Uterus (tissue), 4 donors: ENCODE measurements around the gene STIM2. TPM values are rescaled to one million over a fixed set of nuclear protein-coding genes. Genes with fewer than 3 reads are reported as not detected.
A peak's percentile ranks its signal among the peaks of the same experiment; 100 is the strongest.

Experiments
- DNase-seq, 2 donors: peaks; one replicate each; pipeline ENCODE4 v3.0.0-alpha.2; 2019 to 2020
- H3K27ac ChIP-seq, 2 donors: fragments of 200-600 bp; sonication (generic); 1 replicate in 1 of 2; 2 replicates in 1 of 2; pipeline ENCODE4 v1.5.1; 2016 to 2018
- H3K27me3 ChIP-seq, 2 donors: fragments of 200-600 bp; sonication (generic); one replicate each; pipeline ENCODE4 v1.5.1; 2018 to 2019; ENCODE audit warnings: control low read depth in 1 of 2
- H3K36me3 ChIP-seq, 2 donors: fragments of 200-600 bp; sonication (generic); one replicate each; pipeline ENCODE4 v1.5.1; 2019; ENCODE audit warnings: control low read depth in 1 of 2
- H3K4me1 ChIP-seq, 2 donors: fragments of 200-600 bp; sonication (generic); one replicate each; pipeline ENCODE4 v1.5.1; 2018 to 2019; ENCODE audit warnings: control low read depth in 1 of 2
- H3K4me3 ChIP-seq, 2 donors: fragments of 200-600 bp; sonication (generic); 1 replicate in 1 of 2; 2 replicates in 1 of 2; pipeline ENCODE4 v1.5.1; 2018 to 2019; ENCODE audit warnings: mild to moderate bottlenecking in 1 of 2
- H3K9me3 ChIP-seq, 2 donors: fragments of 200-600 bp; sonication (generic); one replicate each; pipeline ENCODE4 v1.5.1; 2019; ENCODE audit warnings: control low read depth in 1 of 2
- POLR2A ChIP-seq, 2 donors: fragments of 450-650 bp; IDR thresholded peaks; one replicate each; pipeline ENCODE4 v1.6.1; 2016; ENCODE audit warnings: antibody characterized with exemption in 2 of 2, mild to moderate bottlenecking in 1 of 2, moderate library complexity in 1 of 2
- intact Hi-C: fragments of 100-400 bp; cut with DNase I; formaldehyde crosslinking; loops from one replicate; pipeline ENCODE4 v1.15.1; 2023; ENCODE audit warnings: low total_unique reads
- total RNA-seq, 4 donors: library from RNA; depleted of rRNA in 3 of 4; stranded (reverse); fragments of >200 nt in 3 of 4; gene quantifications; one replicate each; pipeline versions ENCODE4 v1.1.0 to v1.2.4, GENCODE V29; 2014 to 2023
- TF ChIP-seq, protein P1 (sequence below), 4 experiments: fragments of 200-600 bp in 2 of 4; fragments of 450-650 bp in 2 of 4; sonication (generic) in 2 of 4; IDR thresholded peaks; one replicate each; pipeline ENCODE4 v1.5.1; 2016 to 2019; ENCODE audit warnings: antibody characterized with exemption in 4 of 4, mild to moderate bottlenecking in 2 of 4, moderate library complexity in 1 of 4
- donor health status: DM: yes; HTN: yes; CAD: no.

Gene STIM2
- total RNA-seq, 4 donors from 2014 or later = 27.9 to 38.2 (median 29.4) TPM

DNA sequence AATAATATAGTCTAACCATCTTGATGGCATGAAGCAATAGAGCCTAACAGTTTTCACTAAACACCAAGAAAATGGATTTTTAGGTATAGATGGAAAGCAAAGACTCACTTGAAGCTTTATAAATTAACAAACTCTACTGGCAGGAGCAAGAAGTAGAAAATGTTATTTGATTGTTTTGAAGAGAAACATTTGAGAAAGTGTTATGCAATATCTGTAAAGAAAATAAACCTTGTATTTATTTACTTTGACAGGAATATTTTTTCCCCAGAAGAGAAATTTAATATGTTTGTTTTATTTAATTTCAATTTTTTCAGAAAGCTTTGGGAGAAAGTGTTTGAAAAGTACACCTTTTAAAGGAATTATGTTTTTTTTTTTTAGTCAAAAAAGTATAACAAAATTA is 139.0 kb downstream of the STIM2 start:
- Histone ChIP-seq H3K27me3 (no peaks in the 10 kb centered on the region), H3K36me3 (no peaks in the 10 kb centered on the region), H3K27ac (no peak overlapping the region), H3K9me3 (no peaks in the 10 kb centered on the region), H3K4me1 (peaks cover 0 to under 1% of the 10 kb centered on the region in 2 donors), H3K4me3 (no peak overlapping the region)
- TF ChIP-seq, protein P1, sequence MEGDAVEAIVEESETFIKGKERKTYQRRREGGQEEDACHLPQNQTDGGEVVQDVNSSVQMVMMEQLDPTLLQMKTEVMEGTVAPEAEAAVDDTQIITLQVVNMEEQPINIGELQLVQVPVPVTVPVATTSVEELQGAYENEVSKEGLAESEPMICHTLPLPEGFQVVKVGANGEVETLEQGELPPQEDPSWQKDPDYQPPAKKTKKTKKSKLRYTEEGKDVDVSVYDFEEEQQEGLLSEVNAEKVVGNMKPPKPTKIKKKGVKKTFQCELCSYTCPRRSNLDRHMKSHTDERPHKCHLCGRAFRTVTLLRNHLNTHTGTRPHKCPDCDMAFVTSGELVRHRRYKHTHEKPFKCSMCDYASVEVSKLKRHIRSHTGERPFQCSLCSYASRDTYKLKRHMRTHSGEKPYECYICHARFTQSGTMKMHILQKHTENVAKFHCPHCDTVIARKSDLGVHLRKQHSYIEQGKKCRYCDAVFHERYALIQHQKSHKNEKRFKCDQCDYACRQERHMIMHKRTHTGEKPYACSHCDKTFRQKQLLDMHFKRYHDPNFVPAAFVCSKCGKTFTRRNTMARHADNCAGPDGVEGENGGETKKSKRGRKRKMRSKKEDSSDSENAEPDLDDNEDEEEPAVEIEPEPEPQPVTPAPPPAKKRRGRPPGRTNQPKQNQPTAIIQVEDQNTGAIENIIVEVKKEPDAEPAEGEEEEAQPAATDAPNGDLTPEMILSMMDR (IDR thresholded peaks at IDR 0.05) = no peak
- TF ChIP-seq POLR2A (IDR thresholded peaks at IDR 0.05) = no peak
- DNase-seq = no peak
- intact Hi-C loops = loop anchor here (10.0 kb wide), 1 partner anchor 145 kb away; no protein-coding TSS in a partner anchor

DNA sequence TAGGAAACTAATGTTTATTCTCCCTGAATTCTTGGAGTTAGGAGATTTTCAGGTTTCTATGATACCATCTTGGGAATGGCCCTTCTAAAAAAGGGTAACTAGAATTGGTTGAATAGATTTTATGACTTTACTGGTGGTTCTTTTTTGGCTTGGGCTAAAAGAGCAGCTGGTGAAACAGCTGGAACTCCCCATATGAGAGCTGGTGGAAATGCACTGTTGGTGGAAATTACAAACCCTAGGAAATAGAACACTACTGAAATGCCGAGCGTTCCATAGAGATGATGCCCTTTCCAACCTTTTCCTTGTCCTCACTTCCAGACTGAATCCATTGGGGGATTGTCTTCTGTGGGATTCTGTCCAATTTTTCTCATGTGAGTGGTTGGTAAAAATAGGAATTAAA is 139.5 kb downstream of the STIM2 start:
- peaks cover 0 to 3% of the 10 kb centered on the region in 2 donors for H3K4me1 ChIP-seq
- intact Hi-C loops = loop anchor here (10.0 kb wide), 1 partner anchor 145 kb away; no protein-coding TSS in a partner anchor
- no peak overlapping the region for H3K4me3 ChIP-seq
- DNase-seq = no peak
- H3K9me3 ChIP-seq = no peaks in the 10 kb centered on the region
- no peaks in the 10 kb centered on the region for H3K27me3 ChIP-seq
- no peak overlapping the region for H3K27ac ChIP-seq
- H3K36me3 ChIP-seq = no peaks in the 10 kb centered on the region
- TF ChIP-seq, protein P1 (IDR thresholded peaks at IDR 0.05) = no peak
- TF ChIP-seq POLR2A (IDR thresholded peaks at IDR 0.05) = no peak

DNA sequence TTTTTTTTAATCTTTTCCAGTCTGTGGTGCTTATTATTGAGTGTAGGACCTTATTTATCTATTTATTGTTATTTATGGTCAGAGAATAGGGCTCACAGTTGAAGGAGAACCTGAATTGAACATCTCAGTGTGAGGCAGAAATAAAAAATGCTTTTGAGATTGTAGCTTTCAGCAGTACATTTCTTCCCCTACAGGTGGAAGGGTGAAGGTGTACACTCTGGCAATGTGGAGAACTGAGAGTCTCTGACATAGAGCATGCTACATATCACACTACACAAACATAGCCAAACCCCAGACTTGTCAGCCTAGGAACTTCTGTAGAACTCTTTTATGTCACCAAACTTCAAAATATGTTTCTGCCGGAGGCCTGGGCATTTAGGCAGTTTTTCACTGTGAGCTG is 140.2 kb downstream of the STIM2 start:
- intact Hi-C loops = loop anchor here (10.0 kb wide), 1 partner anchor 146 kb away; no protein-coding TSS in a partner anchor
- no peak overlapping the region for H3K27ac ChIP-seq
- H3K27me3 ChIP-seq = no peaks in the 10 kb centered on the region
- TF ChIP-seq, protein P1 (IDR thresholded peaks at IDR 0.05) = peak in 1 of 4 experiments; percentile 12
- TF ChIP-seq POLR2A (IDR thresholded peaks at IDR 0.05) = no peak
- H3K4me3 ChIP-seq = no peak overlapping the region
- H3K9me3 ChIP-seq = no peaks in the 10 kb centered on the region
- H3K4me1 ChIP-seq = peaks cover 0 to 3% of the 10 kb centered on the region in 2 donors
- no peak for DNase-seq
- H3K36me3 ChIP-seq = no peaks in the 10 kb centered on the region

DNA sequence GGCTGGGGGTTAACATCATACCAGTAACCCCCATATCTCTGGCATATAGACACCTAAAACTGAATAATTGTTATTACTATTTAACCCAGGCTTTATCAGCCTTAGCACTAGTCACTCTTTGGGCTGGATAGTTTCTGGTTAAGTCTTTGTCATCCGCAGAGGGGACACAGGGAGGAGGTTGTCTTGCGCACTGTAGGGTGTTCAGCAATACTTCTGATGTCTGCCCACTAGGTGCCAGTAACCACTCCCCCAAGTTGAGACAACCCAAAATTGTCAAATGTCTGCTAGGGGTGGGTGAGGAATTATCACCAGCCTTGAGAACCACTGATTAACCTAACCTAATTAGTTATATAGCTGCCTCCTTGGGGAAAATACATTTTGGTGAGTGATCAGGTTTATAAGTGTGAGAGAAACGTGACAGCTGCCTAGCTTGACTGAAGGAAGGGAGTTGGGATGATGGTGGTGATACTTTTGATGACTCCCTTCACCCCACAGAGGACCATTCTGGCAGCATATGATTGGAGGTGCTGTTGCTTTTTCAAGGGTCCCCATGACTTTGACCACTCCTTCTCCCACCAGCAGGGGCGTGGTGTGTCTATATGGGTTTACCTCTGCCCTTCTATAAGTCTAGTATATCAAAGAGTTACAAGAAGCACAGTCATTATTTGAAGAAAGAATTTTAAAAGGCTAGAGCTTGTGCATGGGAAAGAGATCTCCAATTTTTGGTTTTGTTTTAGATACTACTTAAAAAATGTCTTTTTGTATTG is 140.9 kb downstream of the STIM2 start:
- no peaks in the 10 kb centered on the region for H3K9me3 ChIP-seq
- intact Hi-C loops = loop anchor here (10.0 kb wide), 1 partner anchor 147 kb away; no protein-coding TSS in a partner anchor
- H3K4me1 ChIP-seq = peaks cover 0 to 3% of the 10 kb centered on the region in 2 donors
- no peak overlapping the region for H3K4me3 ChIP-seq
- no peaks in the 10 kb centered on the region for H3K27me3 ChIP-seq
- H3K36me3 ChIP-seq = no peaks in the 10 kb centered on the region
- no peak for DNase-seq
- H3K27ac ChIP-seq = no peak overlapping the region
- no peak for TF ChIP-seq POLR2A (IDR thresholded peaks at IDR 0.05)
- TF ChIP-seq, protein P1 (IDR thresholded peaks at IDR 0.05) = no peak

DNA sequence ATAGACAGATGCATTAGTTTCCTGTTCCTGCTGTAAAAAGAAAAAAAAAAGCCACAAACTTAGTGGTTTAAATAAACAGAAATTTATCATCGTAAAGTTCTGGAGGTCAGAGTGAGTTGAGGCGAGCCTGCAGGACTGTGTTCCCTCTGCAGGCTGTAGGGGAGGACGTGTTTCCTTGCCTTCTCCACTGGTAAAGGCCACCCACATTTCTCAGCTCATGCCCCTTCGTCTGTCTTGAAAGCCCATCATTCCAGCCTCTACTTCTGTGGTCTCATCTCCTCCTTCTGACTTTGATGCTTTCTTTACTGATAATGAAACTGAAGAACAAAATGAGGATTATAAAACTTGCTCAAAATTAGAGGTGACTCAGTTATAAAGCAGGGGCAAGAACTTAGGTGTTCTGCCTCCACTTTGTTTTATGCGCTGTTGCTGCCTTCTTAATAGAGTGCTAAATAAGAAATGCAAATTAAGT is 143.0 kb downstream of the STIM2 start:
- no peak for DNase-seq
- peaks cover 0 to 3% of the 10 kb centered on the region in 2 donors for H3K4me1 ChIP-seq
- TF ChIP-seq POLR2A (IDR thresholded peaks at IDR 0.05) = no peak
- TF ChIP-seq, protein P1 (IDR thresholded peaks at IDR 0.05) = no peak
- H3K9me3 ChIP-seq = no peaks in the 10 kb centered on the region
- peak overlapping the region in 1 of 2 donors; percentile 47 for H3K27ac ChIP-seq
- H3K36me3 ChIP-seq = no peaks in the 10 kb centered on the region
- H3K4me3 ChIP-seq = no peak overlapping the region
- intact Hi-C loops = loop anchor here (10.0 kb wide), 1 partner anchor 149 kb away; no protein-coding TSS in a partner anchor
- no peaks in the 10 kb centered on the region for H3K27me3 ChIP-seq
